WTC11 (cell line): ENCODE measurements around the gene ANKS3. TPM values are rescaled to one million over a fixed set of nuclear protein-coding genes. Genes with fewer than 3 reads are reported as not detected.
A peak's percentile ranks its signal among the peaks of the same experiment; 100 is the strongest.

Experiments used
- ATAC-seq: fragments of 200-7000 bp; cut with Tn5 transposase; 2 replicates; pipeline ENCODE4 v1.10.0; 2021; ENCODE audit warnings: mild to moderate bottlenecking, moderate library complexity
- CTCF ChIA-PET: fragments of 300-600 bp; sonication (Branson Sonifier 250); formaldehyde crosslinking; loops from one replicate; lab custom pipeline; 2021; ENCODE audit warnings: antibody characterized with exemption; lab: Charles Lee
- POLR2A ChIA-PET: fragments of 350-600 bp; sonication (Branson Sonifier 250); formaldehyde crosslinking; loops from one replicate; lab custom pipeline; 2021; ENCODE audit warnings: antibody characterized with exemption; lab: Charles Lee
- DNase-seq: peaks from one replicate; pipeline ENCODE4 v3.0.0; 2021; ENCODE audit warnings: low spot score
- H3K27ac Mint-ChIP-seq: 2 replicates; pipeline ENCODE4 v1.8.0; 2021; ENCODE audit warnings: mixed read lengths
- H3K27me3 Mint-ChIP-seq: 2 replicates; pipeline ENCODE4 v1.8.0; 2021; ENCODE audit warnings: low read depth, mild to moderate bottlenecking, moderate library complexity, mixed read lengths
- H3K36me3 Mint-ChIP-seq: 2 replicates; pipeline ENCODE4 v1.8.0; 2021; ENCODE audit warnings: mixed read lengths
- H3K4me1 Mint-ChIP-seq: 2 replicates; pipeline ENCODE4 v1.8.0; 2022; ENCODE audit warnings: mixed read lengths
- H3K4me3 Mint-ChIP-seq: 2 replicates; pipeline ENCODE4 v1.8.0; 2021; ENCODE audit warnings: mild to moderate bottlenecking, moderate library complexity, mixed read lengths
- H3K9me3 Mint-ChIP-seq: 2 replicates; pipeline ENCODE4 v1.8.0; 2021; ENCODE audit warnings: mixed read lengths
- CREB1 ChIP-seq: sonication (generic); formaldehyde crosslinking; IDR thresholded peaks from 2 replicates; pipeline ENCODE4 v1.8.0; 2023; ENCODE audit warnings: mild to moderate bottlenecking, missing genetic modification reagents
- FOXK1 ChIP-seq: sonication (generic); formaldehyde crosslinking; IDR thresholded peaks from 2 replicates; pipeline ENCODE4 v1.8.0; 2022; ENCODE audit warnings: mild to moderate bottlenecking, moderate library complexity, missing genetic modification reagents
- GRHL2 ChIP-seq: fragments of 250-450 bp; sonication (Bioruptor Pico); IDR thresholded peaks from 2 replicates; pipeline ENCODE4 v1.8.0; 2022; ENCODE audit warnings: mild to moderate bottlenecking, moderate library complexity; ENCODE audit not compliant: insufficient replicate concordance, severe bottlenecking
- KAT7 ChIP-seq: sonication (generic); formaldehyde crosslinking; IDR thresholded peaks from 2 replicates; pipeline ENCODE4 v1.8.1; 2023; ENCODE audit warnings: missing genetic modification reagents, mild to moderate bottlenecking, borderline replicate concordance
- MYBL2 ChIP-seq: sonication (generic); formaldehyde crosslinking; IDR thresholded peaks from 2 replicates; pipeline ENCODE4 v1.8.1; 2023; ENCODE audit warnings: mild to moderate bottlenecking, moderate library complexity, missing genetic modification reagents
- NFE2L1 ChIP-seq: sonication (generic); formaldehyde crosslinking; IDR thresholded peaks from 2 replicates; pipeline ENCODE4 v1.8.1; 2023; ENCODE audit warnings: missing genetic modification reagents
- NR3C1 ChIP-seq: sonication (generic); formaldehyde crosslinking; conservative IDR thresholded peaks from 2 replicates; pipeline ENCODE4 v1.8.1; 2023; ENCODE audit warnings: low read depth, mild to moderate bottlenecking, missing genetic modification reagents
- SMAD3 ChIP-seq: sonication (generic); formaldehyde crosslinking; IDR thresholded peaks from 2 replicates; pipeline ENCODE4 v1.8.0; 2022; ENCODE audit warnings: missing genetic modification reagents, mild to moderate bottlenecking, borderline replicate concordance
- SMAD4 ChIP-seq: sonication (generic); formaldehyde crosslinking; IDR thresholded peaks from 2 replicates; pipeline ENCODE4 v1.8.0; 2022; ENCODE audit warnings: mild to moderate bottlenecking, missing genetic modification reagents
- TEAD4 ChIP-seq: sonication (generic); formaldehyde crosslinking; IDR thresholded peaks from 2 replicates; pipeline ENCODE4 v1.8.0; 2022; ENCODE audit warnings: mild to moderate bottlenecking, missing genetic modification reagents
- TP53 ChIP-seq: sonication (generic); formaldehyde crosslinking; IDR thresholded peaks from 2 replicates; pipeline ENCODE4 v1.8.1; 2023; ENCODE audit warnings: mild to moderate bottlenecking, missing genetic modification reagents
- ZNF121 ChIP-seq: sonication (generic); formaldehyde crosslinking; IDR thresholded peaks from 2 replicates; pipeline ENCODE4 v1.8.0; 2023; ENCODE audit warnings: missing genetic modification reagents
- ZNF317 ChIP-seq: sonication (generic); formaldehyde crosslinking; IDR thresholded peaks from 2 replicates; pipeline ENCODE4 v1.8.1; 2023; ENCODE audit warnings: low read depth, mild to moderate bottlenecking, moderate library complexity, missing genetic modification reagents, borderline replicate concordance
- total RNA-seq: library from RNA; stranded (reverse); gene quantifications from 3 replicates; pipeline ENCODE4 v1.2.3, GENCODE V29; 2021
- TF ChIP-seq, protein P1 (sequence below): fragments of 250-450 bp; sonication (Bioruptor Pico); IDR thresholded peaks from 2 replicates; pipeline ENCODE4 v1.9.0; 2021; ENCODE audit warnings: mild to moderate bottlenecking
- TF ChIP-seq, protein P2 (sequence below): sonication (generic); formaldehyde crosslinking; IDR thresholded peaks from 2 replicates; pipeline ENCODE4 v1.8.1; 2023; ENCODE audit warnings: mild to moderate bottlenecking, moderate library complexity, missing genetic modification reagents
- TF ChIP-seq, protein P3 (sequence below): sonication (generic); formaldehyde crosslinking; IDR thresholded peaks from 2 replicates; pipeline ENCODE4 v1.8.1; 2023; ENCODE audit warnings: mild to moderate bottlenecking, missing genetic modification reagents
- TF ChIP-seq, protein P4 (sequence below): fragments of 250-450 bp; sonication (Bioruptor Pico); IDR thresholded peaks from 2 replicates; pipeline ENCODE4 v1.8.0; 2021; ENCODE audit warnings: mild to moderate bottlenecking
- TF ChIP-seq, protein P5 (sequence below): sonication (generic); formaldehyde crosslinking; IDR thresholded peaks from 2 replicates; pipeline ENCODE4 v1.8.1; 2022; ENCODE audit warnings: mild to moderate bottlenecking, moderate library complexity, missing genetic modification reagents
- TF ChIP-seq, protein P6 (sequence below): fragments of 250-450 bp; sonication (Bioruptor Pico); IDR thresholded peaks from 2 replicates; pipeline ENCODE4 v1.9.0; 2021; ENCODE audit warnings: mild to moderate bottlenecking
- TF ChIP-seq, protein P7 (sequence below): sonication (generic); formaldehyde crosslinking; conservative IDR thresholded peaks from 2 replicates; pipeline ENCODE4 v1.8.1; 2023; ENCODE audit warnings: mild to moderate bottlenecking, low read depth, missing genetic modification reagents, moderate library complexity

The ANKS3 gene
- total RNA-seq, 1 experiment from 2014 or later: 35.6 TPM

DNA sequence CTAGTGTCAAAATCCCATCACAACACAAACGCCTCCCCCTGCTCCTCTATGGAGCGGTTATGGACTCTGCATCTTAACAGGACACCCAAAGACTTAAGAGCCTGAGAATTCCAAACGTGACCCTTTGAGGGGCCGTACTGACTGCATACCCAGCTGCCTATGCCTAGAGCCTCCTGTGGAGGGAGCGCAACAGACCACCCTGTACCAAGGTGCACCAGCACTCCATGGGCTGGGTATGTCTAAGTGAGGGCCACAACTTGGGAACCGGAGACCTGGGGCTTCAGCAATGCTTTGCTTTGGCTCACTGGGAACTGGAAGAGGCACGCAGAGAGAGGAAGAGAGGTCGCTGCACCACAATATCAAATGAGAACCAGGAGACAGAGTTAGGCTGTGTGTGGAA lies 5.4 kb downstream of the ANKS3 start:
- Mint-ChIP-seq H3K9me3 (no peaks in the 10 kb centered on the region), H3K4me1 (peaks cover 4% of the 10 kb centered on the region), H3K4me3 (no peak overlapping the region), H3K27ac (peak overlapping the region; percentile 28), H3K36me3 (peaks cover 46% of the 10 kb centered on the region), H3K27me3 (no peaks in the 10 kb centered on the region)
- DNase-seq (no peak), ATAC-seq (no peak)
- ChIA-PET CTCF (no interaction called here), POLR2A (no interaction called here)
- TF ChIP-seq, protein P1, sequence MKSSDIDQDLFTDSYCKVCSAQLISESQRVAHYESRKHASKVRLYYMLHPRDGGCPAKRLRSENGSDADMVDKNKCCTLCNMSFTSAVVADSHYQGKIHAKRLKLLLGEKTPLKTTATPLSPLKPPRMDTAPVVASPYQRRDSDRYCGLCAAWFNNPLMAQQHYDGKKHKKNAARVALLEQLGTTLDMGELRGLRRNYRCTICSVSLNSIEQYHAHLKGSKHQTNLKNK (CRISPR knock-in tag): no peak
- TF ChIP-seq TP53 (CRISPR knock-in tag) (no peak), TEAD4 (no peak), FOXK1 (CRISPR knock-in tag) (no peak)
- TF ChIP-seq, protein P2, sequence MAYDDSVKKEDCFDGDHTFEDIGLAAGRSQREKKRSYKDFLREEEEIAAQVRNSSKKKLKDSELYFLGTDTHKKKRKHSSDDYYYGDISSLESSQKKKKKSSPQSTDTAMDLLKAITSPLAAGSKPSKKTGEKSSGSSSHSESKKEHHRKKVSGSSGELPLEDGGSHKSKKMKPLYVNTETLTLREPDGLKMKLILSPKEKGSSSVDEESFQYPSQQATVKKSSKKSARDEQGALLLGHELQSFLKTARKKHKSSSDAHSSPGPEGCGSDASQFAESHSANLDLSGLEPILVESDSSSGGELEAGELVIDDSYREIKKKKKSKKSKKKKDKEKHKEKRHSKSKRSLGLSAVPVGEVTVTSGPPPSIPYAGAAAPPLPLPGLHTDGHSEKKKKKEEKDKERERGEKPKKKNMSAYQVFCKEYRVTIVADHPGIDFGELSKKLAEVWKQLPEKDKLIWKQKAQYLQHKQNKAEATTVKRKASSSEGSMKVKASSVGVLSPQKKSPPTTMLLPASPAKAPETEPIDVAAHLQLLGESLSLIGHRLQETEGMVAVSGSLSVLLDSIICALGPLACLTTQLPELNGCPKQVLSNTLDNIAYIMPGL (CRISPR knock-in tag): no peak

DNA sequence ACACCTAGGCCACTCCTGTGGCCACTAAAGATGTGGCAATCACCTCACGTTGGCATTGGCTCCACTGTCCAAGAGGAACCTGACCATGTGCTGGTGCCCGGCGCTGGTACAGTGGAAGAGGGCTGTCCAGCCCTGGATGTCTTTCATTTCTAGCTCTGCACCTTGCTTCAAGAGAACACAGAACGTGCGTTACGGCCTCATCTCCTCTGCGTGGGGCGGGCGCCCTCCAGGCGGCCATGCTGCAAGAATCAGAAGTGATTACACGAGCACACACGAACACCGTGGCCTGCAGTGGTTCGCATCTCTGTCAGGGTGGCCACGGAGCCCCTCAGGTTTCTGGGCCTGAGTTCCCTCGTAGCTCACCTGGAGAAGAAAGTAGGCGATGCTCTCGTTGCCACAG lies 7.5 kb downstream of the ANKS3 start:
- Mint-ChIP-seq H3K27me3 (no peaks in the 10 kb centered on the region), H3K4me1 (no peaks in the 10 kb centered on the region), H3K27ac (peak overlapping the region; percentile 50; the same call in 1 of the 2 replicates), H3K36me3 (peaks cover 52% of the 10 kb centered on the region), H3K4me3 (no peak overlapping the region), H3K9me3 (no peaks in the 10 kb centered on the region)
- TF ChIP-seq NFE2L1 (CRISPR knock-in tag) (no peak), ZNF121 (CRISPR knock-in tag) (no peak), ZNF317 (CRISPR knock-in tag) (no peak)
- TF ChIP-seq, protein P3, sequence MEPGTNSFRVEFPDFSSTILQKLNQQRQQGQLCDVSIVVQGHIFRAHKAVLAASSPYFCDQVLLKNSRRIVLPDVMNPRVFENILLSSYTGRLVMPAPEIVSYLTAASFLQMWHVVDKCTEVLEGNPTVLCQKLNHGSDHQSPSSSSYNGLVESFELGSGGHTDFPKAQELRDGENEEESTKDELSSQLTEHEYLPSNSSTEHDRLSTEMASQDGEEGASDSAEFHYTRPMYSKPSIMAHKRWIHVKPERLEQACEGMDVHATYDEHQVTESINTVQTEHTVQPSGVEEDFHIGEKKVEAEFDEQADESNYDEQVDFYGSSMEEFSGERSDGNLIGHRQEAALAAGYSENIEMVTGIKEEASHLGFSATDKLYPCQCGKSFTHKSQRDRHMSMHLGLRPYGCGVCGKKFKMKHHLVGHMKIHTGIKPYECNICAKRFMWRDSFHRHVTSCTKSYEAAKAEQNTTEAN (CRISPR knock-in tag): no peak
- TF ChIP-seq, protein P4, sequence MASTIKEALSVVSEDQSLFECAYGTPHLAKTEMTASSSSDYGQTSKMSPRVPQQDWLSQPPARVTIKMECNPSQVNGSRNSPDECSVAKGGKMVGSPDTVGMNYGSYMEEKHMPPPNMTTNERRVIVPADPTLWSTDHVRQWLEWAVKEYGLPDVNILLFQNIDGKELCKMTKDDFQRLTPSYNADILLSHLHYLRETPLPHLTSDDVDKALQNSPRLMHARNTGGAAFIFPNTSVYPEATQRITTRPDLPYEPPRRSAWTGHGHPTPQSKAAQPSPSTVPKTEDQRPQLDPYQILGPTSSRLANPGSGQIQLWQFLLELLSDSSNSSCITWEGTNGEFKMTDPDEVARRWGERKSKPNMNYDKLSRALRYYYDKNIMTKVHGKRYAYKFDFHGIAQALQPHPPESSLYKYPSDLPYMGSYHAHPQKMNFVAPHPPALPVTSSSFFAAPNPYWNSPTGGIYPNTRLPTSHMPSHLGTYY: no peak
- TF ChIP-seq, protein P5, sequence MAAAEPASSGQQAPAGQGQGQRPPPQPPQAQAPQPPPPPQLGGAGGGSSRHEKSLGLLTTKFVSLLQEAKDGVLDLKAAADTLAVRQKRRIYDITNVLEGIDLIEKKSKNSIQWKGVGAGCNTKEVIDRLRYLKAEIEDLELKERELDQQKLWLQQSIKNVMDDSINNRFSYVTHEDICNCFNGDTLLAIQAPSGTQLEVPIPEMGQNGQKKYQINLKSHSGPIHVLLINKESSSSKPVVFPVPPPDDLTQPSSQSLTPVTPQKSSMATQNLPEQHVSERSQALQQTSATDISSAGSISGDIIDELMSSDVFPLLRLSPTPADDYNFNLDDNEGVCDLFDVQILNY (CRISPR knock-in tag): no peak
- ChIA-PET POLR2A (interaction anchor here (0.6 kb wide), 2 partner anchors 22 to 224 kb away, joined by 3 to 4 read pairs; no protein-coding TSS in a partner anchor), CTCF (no interaction called here)
- ATAC-seq (no peak), DNase-seq (no peak)

DNA sequence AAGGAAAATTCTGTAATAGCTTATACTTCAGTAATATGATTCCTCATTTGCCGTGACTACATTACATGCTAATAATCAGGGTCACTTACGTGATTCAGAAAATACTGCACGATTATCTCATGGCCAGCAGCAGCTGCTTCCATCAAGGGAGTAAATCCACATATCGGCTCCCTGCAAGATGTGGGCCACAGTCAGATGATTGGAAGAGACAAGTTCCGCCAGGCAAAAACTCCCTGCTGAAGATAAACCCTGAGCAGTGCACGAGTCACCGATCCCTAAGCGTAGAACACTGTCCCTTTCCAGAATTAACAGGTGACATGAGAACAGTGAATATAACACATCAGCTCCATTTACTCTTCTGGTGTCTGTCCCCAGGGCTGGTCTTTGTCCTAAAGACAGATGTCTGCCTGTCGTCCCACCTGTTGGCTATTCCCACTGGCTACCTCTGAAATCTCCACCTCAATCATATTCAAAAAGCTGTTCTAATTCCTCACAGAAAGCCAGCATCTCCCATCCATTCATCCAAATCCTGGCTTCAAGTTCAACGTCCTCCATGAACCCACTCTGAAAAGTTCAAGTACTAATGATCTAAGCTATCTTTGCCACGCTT lies 9.3 kb downstream of the ANKS3 start:
- H3K27ac Mint-ChIP-seq: no peak overlapping the region
- H3K9me3 Mint-ChIP-seq: no peaks in the 10 kb centered on the region
- peaks cover 44% of the 10 kb centered on the region for H3K36me3 Mint-ChIP-seq
- TF ChIP-seq SMAD3 (CRISPR knock-in tag) (no peak), NR3C1 (CRISPR knock-in tag) (no peak), TP53 (CRISPR knock-in tag) (no peak), MYBL2 (CRISPR knock-in tag) (no peak), KAT7 (no peak), GRHL2 (CRISPR knock-in tag) (no peak), SMAD4 (CRISPR knock-in tag) (no peak), CREB1 (CRISPR knock-in tag) (no peak)
- TF ChIP-seq, protein P6, sequence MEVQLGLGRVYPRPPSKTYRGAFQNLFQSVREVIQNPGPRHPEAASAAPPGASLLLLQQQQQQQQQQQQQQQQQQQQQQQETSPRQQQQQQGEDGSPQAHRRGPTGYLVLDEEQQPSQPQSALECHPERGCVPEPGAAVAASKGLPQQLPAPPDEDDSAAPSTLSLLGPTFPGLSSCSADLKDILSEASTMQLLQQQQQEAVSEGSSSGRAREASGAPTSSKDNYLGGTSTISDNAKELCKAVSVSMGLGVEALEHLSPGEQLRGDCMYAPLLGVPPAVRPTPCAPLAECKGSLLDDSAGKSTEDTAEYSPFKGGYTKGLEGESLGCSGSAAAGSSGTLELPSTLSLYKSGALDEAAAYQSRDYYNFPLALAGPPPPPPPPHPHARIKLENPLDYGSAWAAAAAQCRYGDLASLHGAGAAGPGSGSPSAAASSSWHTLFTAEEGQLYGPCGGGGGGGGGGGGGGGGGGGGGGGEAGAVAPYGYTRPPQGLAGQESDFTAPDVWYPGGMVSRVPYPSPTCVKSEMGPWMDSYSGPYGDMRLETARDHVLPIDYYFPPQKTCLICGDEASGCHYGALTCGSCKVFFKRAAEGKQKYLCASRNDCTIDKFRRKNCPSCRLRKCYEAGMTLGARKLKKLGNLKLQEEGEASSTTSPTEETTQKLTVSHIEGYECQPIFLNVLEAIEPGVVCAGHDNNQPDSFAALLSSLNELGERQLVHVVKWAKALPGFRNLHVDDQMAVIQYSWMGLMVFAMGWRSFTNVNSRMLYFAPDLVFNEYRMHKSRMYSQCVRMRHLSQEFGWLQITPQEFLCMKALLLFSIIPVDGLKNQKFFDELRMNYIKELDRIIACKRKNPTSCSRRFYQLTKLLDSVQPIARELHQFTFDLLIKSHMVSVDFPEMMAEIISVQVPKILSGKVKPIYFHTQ (CRISPR knock-in tag): no peak
- TF ChIP-seq, protein P7, sequence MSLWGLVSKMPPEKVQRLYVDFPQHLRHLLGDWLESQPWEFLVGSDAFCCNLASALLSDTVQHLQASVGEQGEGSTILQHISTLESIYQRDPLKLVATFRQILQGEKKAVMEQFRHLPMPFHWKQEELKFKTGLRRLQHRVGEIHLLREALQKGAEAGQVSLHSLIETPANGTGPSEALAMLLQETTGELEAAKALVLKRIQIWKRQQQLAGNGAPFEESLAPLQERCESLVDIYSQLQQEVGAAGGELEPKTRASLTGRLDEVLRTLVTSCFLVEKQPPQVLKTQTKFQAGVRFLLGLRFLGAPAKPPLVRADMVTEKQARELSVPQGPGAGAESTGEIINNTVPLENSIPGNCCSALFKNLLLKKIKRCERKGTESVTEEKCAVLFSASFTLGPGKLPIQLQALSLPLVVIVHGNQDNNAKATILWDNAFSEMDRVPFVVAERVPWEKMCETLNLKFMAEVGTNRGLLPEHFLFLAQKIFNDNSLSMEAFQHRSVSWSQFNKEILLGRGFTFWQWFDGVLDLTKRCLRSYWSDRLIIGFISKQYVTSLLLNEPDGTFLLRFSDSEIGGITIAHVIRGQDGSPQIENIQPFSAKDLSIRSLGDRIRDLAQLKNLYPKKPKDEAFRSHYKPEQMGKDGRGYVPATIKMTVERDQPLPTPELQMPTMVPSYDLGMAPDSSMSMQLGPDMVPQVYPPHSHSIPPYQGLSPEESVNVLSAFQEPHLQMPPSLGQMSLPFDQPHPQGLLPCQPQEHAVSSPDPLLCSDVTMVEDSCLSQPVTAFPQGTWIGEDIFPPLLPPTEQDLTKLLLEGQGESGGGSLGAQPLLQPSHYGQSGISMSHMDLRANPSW (CRISPR knock-in tag): no peak

More for the DNA sequence above, 9.3 kb downstream of the ANKS3 start:
- no peak overlapping the region for H3K4me3 Mint-ChIP-seq
- no peak for DNase-seq
- ChIA-PET CTCF (no interaction called here), POLR2A (no interaction called here)
- ATAC-seq: no peak
- H3K4me1 Mint-ChIP-seq: no peaks in the 10 kb centered on the region
- H3K27me3 Mint-ChIP-seq: no peaks in the 10 kb centered on the region
